Muscle of leg (tissue), 11 donors: ENCODE measurements around the gene MALRD1. TPM values are rescaled to one million over a fixed set of nuclear protein-coding genes. Genes with fewer than 3 reads are reported as not detected.
"Not testable (repeated sequence)": the region's sequence is repeated elsewhere in the genome, so short reads cannot be mapped to it uniquely, and the experiment has no call there.

Experiments
- DNase-seq: peaks from one replicate; pipeline ENCODE4 v3.0.0; 2013
- H3K27ac ChIP-seq: one replicate; pipeline ENCODE4 v1.5.1; 2013; ENCODE audit warnings: mild to moderate bottlenecking, low read length, control low read depth
- H3K27me3 ChIP-seq: one replicate; pipeline ENCODE4 v1.6.1; 2013; ENCODE audit warnings: low read length; ENCODE audit not compliant: control insufficient read depth, insufficient read depth
- H3K36me3 ChIP-seq: one replicate; pipeline ENCODE4 v1.6.1; 2013; ENCODE audit warnings: low read length; ENCODE audit not compliant: control insufficient read depth, insufficient read depth
- H3K4me1 ChIP-seq: one replicate; pipeline ENCODE4 v1.6.1; 2013; ENCODE audit warnings: low read length; ENCODE audit not compliant: control insufficient read depth, insufficient read depth
- H3K4me3 ChIP-seq: one replicate; pipeline ENCODE4 v1.5.1; 2013; ENCODE audit warnings: low read length, control low read depth
- H3K9me3 ChIP-seq: replicated peaks from 2 replicates; pipeline ENCODE4 v1.6.1; 2013; ENCODE audit warnings: low read depth, low read length; ENCODE audit not compliant: control insufficient read depth
- WGBS: methylation state at CpG from one replicate; pipeline ENCODE4 v1.1.5; 2013; ENCODE audit warnings: missing lambda C conversion rate; ENCODE audit not compliant: insufficient coverage; 5-methylcytosine and 5-hydroxymethylcytosine counted together
- polyA plus RNA-seq, 8 donors: library from polyadenylated mRNA; unstranded; fragments of 120-200 nt; gene quantifications; one replicate each; pipeline versions ENCODE4 v1.2.1 to v1.2.3, GENCODE V29; 2013; ENCODE audit warnings: inconsistent platforms in 1 of 8, low replicate concordance in 1 of 8; ENCODE audit not compliant: insufficient read length in 8 of 8, insufficient read depth in 1 of 8
- total RNA-seq: library from RNA; stranded (reverse); fragments of 120-200 nt; gene quantifications from one replicate; pipeline ENCODE4 v1.2.4, GENCODE V29; 2013

The MALRD1 gene
- total and polyA plus RNA-seq, 9 donors, result 0.45 to 6.2 (median 1.0) TPM

DNA sequence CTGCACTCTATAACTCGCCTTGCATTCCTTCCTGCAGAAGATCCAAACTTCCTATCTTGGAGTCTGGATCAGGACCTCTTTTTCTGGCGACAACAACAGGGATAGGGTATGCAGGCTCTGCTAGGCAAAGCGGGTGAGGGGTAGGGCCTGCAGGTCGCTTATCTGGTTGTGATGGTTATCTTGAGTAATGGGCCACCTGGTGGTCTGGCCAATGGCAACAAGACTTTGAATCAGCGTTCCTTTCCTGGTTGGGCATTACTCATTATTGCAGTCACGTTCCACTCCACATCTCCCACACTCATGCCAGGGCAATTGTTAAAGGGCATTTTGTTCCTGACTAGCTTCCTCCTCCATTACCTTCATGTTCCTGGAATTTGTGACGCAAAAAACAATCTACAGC lies 719.3 kb downstream of the MALRD1 start:
- DNase-seq, result no peak
- Histone ChIP-seq H3K27me3 (no peaks in the 10 kb centered on the region), H3K4me1 (no peaks in the 10 kb centered on the region), H3K4me3 (no peak overlapping the region), H3K9me3 (no peaks in the 10 kb centered on the region), H3K27ac (no peak overlapping the region), H3K36me3 (no peaks in the 10 kb centered on the region)
- 29% methylated on average over 1 of the region's 7 CpGs for WGBS

- DNase-seq, H3K27me3 ChIP-seq, H3K36me3 ChIP-seq, H3K4me1 ChIP-seq, H3K9me3 ChIP-seq, H3K4me3 ChIP-seq, H3K27ac ChIP-seq: not testable (repeated sequence)
- no CpG with 5 or more reads among the region's 3 CpGs for WGBS
Observed at GRCh38 chr10:19769826-19770225, 721.2 kb downstream of the MALRD1 start.

- no peaks in the 10 kb centered on the region for H3K4me1 ChIP-seq
- no peak overlapping the region for H3K4me3 ChIP-seq
- WGBS, result no CpG with 5 or more reads among the region's 2 CpGs
- no peaks in the 10 kb centered on the region for H3K36me3 ChIP-seq
- H3K9me3 ChIP-seq, result no peaks in the 10 kb centered on the region
- DNase-seq, result peak; percentile 11
- no peaks in the 10 kb centered on the region for H3K27me3 ChIP-seq
- no peak overlapping the region for H3K27ac ChIP-seq
Observed at GRCh38 chr10:19772972-19773371, 724.4 kb downstream of the MALRD1 start.

- Histone ChIP-seq H3K4me1 (no peaks in the 10 kb centered on the region), H3K9me3 (no peaks in the 10 kb centered on the region), H3K27ac (no peak overlapping the region), H3K27me3 (no peaks in the 10 kb centered on the region), H3K36me3 (no peaks in the 10 kb centered on the region), H3K4me3 (no peak overlapping the region)
- WGBS, result no CpG with 5 or more reads among the region's 2 CpGs
- peak; percentile 39 for DNase-seq
Observed at GRCh38 chr10:19775296-19775695, 726.7 kb downstream of the MALRD1 start.

GRCh38 chr10:19777806-19778205 lies 729.2 kb downstream of the MALRD1 start:
- no peaks in the 10 kb centered on the region for H3K27me3 ChIP-seq
- DNase-seq, result no peak
- no CpG with 5 or more reads among the region's 2 CpGs for WGBS
- no peaks in the 10 kb centered on the region for H3K36me3 ChIP-seq
- H3K4me1 ChIP-seq, result no peaks in the 10 kb centered on the region
- no peak overlapping the region for H3K4me3 ChIP-seq
- H3K9me3 ChIP-seq, result no peaks in the 10 kb centered on the region
- H3K27ac ChIP-seq, result no peak overlapping the region

GRCh38 chr10:19778996-19779395 lies 730.4 kb downstream of the MALRD1 start:
- Histone ChIP-seq H3K27me3 (no peaks in the 10 kb centered on the region), H3K4me3 (no peak overlapping the region), H3K27ac (no peak overlapping the region), H3K36me3 (no peaks in the 10 kb centered on the region), H3K9me3 (no peaks in the 10 kb centered on the region), H3K4me1 (no peaks in the 10 kb centered on the region)
- WGBS, result no CpG with 5 or more reads among the region's 2 CpGs
- DNase-seq, result no peak

DNA sequence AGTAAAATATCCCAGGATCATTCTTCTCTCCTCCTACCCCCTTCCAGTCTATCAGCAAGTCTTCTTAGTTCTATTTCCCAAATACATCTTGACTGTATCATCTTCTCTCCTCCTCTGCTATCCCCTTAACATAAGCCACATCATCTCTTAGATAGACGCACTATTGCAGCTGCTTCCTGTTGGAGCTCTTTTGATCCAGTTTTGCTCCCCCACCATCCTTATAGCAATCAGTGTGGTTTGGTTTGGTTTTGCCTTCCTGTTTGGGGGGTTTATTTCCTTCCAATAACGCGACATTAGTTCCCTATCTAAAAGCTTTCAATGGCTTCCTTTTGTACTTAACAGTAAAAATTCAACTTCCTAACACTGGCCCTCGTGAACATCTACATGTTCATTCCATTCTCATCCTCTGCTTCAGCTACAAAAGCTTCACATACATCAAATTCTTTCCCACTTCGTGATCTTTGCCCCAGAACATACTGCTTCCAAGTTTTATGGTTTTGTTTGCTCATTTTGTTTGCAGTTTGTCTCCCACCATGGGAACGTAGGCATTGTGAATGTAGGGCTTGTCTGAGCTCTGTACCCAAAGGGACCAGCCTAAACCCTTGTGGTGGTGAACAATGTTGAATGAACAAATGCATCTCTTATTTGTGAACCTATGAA lies 734.0 kb downstream of the MALRD1 start:
- H3K27me3 ChIP-seq, result no peaks in the 10 kb centered on the region
- no peak overlapping the region for H3K4me3 ChIP-seq
- DNase-seq, result no peak
- H3K4me1 ChIP-seq, result no peaks in the 10 kb centered on the region
- H3K36me3 ChIP-seq, result no peaks in the 10 kb centered on the region
- WGBS, result 100% methylated on average over 1 of the region's 6 CpGs
- H3K9me3 ChIP-seq, result no peaks in the 10 kb centered on the region
- H3K27ac ChIP-seq, result no peak overlapping the region

DNA sequence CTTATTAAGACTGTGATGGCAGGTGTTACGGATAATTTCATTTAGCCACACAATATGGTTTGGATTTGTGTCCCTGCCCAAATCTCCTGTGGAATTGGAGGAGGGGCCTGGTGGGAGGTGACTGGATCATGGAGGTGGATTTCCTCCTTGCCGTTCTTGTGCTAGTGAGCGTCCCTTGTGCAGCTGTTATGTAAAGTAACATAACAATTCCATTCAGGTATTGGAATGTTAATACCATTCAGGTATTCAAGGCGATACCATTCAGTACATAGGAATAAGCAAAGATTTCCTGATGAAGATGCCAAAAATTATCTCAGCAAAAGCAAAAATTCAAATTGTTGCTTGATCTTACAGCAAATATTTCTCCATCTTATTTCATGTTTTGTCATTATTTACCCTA lies 735.1 kb downstream of the MALRD1 start:
- H3K36me3 ChIP-seq, result no peaks in the 10 kb centered on the region
- H3K4me1 ChIP-seq, result no peaks in the 10 kb centered on the region
- no peak for DNase-seq
- WGBS, result no CpG with 5 or more reads among the region's 4 CpGs
- no peak overlapping the region for H3K4me3 ChIP-seq
- H3K27me3 ChIP-seq, result no peaks in the 10 kb centered on the region
- no peak overlapping the region for H3K27ac ChIP-seq
- no peaks in the 10 kb centered on the region for H3K9me3 ChIP-seq
